IPS-18a (cell line): ENCODE data around the gene RPL39L.
"Not testable (repeated sequence)": the region's sequence is repeated elsewhere in the genome, so short reads cannot be mapped to it uniquely, and the experiment has no call there.

Source experiments
- H3K27ac ChIP-seq: one replicate; pipeline ENCODE4 v1.5.1; 2013; ENCODE audit warnings: low read length
- H3K27me3 ChIP-seq: one replicate; pipeline ENCODE4 v1.6.1; 2013; ENCODE audit warnings: mild to moderate bottlenecking, low read length; ENCODE audit not compliant: control insufficient read depth, insufficient read depth
- H3K36me3 ChIP-seq: one replicate; pipeline ENCODE4 v1.6.1; 2013; ENCODE audit warnings: low read depth, low read length; ENCODE audit not compliant: control insufficient read depth
- H3K4me1 ChIP-seq: one replicate; pipeline ENCODE4 v1.6.1; 2013; ENCODE audit warnings: low read depth, low read length; ENCODE audit not compliant: control insufficient read depth
- H3K4me3 ChIP-seq: one replicate; pipeline ENCODE4 v1.5.1; 2013; ENCODE audit warnings: low read length
- H3K9ac ChIP-seq: one replicate; pipeline ENCODE4 v1.6.1; 2013; ENCODE audit warnings: mild to moderate bottlenecking, low read length, moderate library complexity
- H3K9me3 ChIP-seq: one replicate; pipeline ENCODE4 v1.6.1; 2013; ENCODE audit warnings: low read depth, low read length; ENCODE audit not compliant: control insufficient read depth

Gene RPL39L

DNA sequence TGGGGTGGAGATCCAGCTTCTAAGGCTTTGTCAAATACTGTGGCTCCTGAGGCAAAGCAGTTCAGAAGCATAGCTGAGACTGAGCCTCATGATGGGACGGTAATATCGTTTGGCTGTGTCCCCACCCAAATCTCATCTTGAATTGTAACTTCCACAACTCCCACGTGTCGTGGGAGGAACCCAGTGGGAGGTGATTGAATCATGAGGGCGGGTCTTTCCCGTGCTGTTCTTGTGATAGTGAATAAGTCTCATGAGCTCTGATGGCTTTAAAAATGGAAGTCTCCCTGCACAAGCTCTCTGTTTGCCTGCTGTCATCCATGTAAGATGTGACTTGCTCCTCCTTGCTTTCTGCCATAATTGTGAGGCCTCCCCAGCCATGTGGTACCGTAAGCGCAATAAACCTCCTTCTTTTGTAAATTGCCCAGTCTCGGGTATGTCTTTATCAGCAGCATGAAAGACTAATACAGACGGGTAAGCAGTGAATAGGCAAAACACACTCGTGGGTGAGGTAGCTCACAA is 4.1 kb downstream of the RPL39L start:
- H3K27ac ChIP-seq, H3K4me3 ChIP-seq, H3K4me1 ChIP-seq, H3K36me3 ChIP-seq, H3K9ac ChIP-seq, H3K27me3 ChIP-seq, H3K9me3 ChIP-seq: not testable (repeated sequence)

GRCh38 chr3:187133181-187133580 is 6.1 kb downstream of the RPL39L start:
- H3K4me3 ChIP-seq, H3K27ac ChIP-seq, H3K36me3 ChIP-seq, H3K9me3 ChIP-seq, H3K4me1 ChIP-seq, H3K27me3 ChIP-seq, H3K9ac ChIP-seq: not testable (repeated sequence)

- H3K27ac ChIP-seq: no peak overlapping the region
- no peak overlapping the region for H3K4me3 ChIP-seq
- H3K4me1 ChIP-seq: no peaks in the 10 kb centered on the region
- H3K36me3 ChIP-seq: no peaks in the 10 kb centered on the region
- no peak overlapping the region for H3K9ac ChIP-seq
- H3K27me3 ChIP-seq: no peaks in the 10 kb centered on the region
- H3K9me3 ChIP-seq: no peaks in the 10 kb centered on the region
Measured at GRCh38 chr3:187132666-187133065, 6.6 kb downstream of the RPL39L start.

- no peaks in the 10 kb centered on the region for H3K9me3 ChIP-seq
- H3K36me3 ChIP-seq: no peaks in the 10 kb centered on the region
- H3K4me3 ChIP-seq: no peak overlapping the region
- H3K27ac ChIP-seq: no peak overlapping the region
- H3K27me3 ChIP-seq: no peaks in the 10 kb centered on the region
- H3K9ac ChIP-seq: no peak overlapping the region
- no peaks in the 10 kb centered on the region for H3K4me1 ChIP-seq
Measured at GRCh38 chr3:187131981-187132380, 7.3 kb downstream of the RPL39L start.

GRCh38 chr3:187130346-187131066 is 8.8 kb downstream of the RPL39L start:
- no peaks in the 10 kb centered on the region for H3K9me3 ChIP-seq
- no peak overlapping the region for H3K27ac ChIP-seq
- no peaks in the 10 kb centered on the region for H3K27me3 ChIP-seq
- no peaks in the 10 kb centered on the region for H3K36me3 ChIP-seq
- H3K9ac ChIP-seq: no peak overlapping the region
- no peaks in the 10 kb centered on the region for H3K4me1 ChIP-seq
- H3K4me3 ChIP-seq: no peak overlapping the region

- no peak overlapping the region for H3K27ac ChIP-seq
- no peaks in the 10 kb centered on the region for H3K9me3 ChIP-seq
- H3K4me1 ChIP-seq: peaks cover 5% of the 10 kb centered on the region
- H3K4me3 ChIP-seq: no peak overlapping the region
- H3K36me3 ChIP-seq: no peaks in the 10 kb centered on the region
- no peak overlapping the region for H3K9ac ChIP-seq
- no peaks in the 10 kb centered on the region for H3K27me3 ChIP-seq
Measured at GRCh38 chr3:187125319-187126031, 13.8 kb downstream of the RPL39L start.

GRCh38 chr3:187122261-187122660 is 17.0 kb downstream of the RPL39L start:
- Histone ChIP-seq H3K27ac (no peak overlapping the region), H3K27me3 (no peaks in the 10 kb centered on the region), H3K36me3 (no peaks in the 10 kb centered on the region), H3K4me3 (no peak overlapping the region), H3K9me3 (no peaks in the 10 kb centered on the region), H3K9ac (no peak overlapping the region), H3K4me1 (peaks cover 5% of the 10 kb centered on the region)

DNA sequence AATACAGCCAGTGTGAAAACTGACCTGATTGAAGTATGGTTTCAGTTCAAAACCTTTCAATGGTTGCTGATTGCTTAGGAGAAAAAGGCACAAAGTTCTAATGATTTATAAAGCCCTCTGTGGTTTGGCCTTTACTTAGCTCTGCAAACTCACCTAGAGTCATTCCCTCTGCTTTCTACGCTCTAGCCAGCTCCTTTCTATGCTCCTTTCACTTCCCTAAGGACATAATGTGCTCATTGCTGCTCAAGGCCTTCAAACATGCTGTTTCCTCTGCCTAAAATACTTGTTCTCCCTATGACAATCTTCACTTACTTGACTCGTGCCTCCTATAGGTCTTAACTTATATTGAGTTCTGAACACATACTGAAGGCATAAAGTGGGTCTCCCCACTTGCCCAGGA is 19.0 kb downstream of the RPL39L start:
- Histone ChIP-seq H3K9me3 (no peaks in the 10 kb centered on the region), H3K27ac (no peak overlapping the region), H3K36me3 (no peaks in the 10 kb centered on the region), H3K4me3 (no peak overlapping the region), H3K4me1 (peaks cover 5% of the 10 kb centered on the region), H3K9ac (no peak overlapping the region), H3K27me3 (no peaks in the 10 kb centered on the region)

GRCh38 chr3:187114511-187114910 is 24.8 kb downstream of the RPL39L start:
- H3K9ac ChIP-seq: no peak overlapping the region

DNA sequence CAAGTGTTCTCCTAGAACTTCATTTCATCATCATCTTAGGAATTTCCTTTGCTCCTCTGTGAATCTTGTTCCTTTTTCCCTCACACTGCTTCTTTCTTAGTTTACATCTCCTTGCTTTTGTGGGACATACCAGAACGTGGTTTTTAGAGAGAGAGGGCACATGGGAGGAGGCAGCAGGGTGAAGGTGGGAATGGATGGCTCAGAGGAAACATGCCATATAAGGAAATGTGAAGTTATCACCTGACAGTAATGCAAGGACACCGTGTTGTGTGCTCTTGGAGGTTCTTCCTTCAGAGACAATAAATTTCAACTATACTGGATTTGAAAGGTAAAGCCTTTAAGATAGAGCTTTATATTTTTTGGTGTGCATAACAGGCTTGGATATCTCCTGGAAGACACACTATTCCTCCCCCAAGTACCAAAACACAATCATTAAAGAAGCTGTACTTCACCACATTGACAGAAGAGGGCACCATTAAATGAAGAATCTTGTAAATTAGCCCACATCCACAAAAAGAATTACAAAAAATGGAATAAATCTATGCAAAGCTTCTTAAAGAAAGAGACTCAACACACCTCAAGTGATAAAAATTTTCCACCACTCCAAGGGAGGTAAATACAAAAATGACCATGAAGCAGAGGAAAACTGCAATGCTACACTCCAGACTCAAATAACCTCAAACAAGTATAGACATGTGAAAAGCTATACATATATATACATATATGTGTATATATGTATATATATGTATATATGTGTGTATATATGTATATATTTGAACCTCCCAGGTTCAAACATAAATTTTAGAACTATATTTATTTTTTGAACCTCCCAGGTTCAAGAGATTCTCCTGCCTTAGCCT is 26.1 kb downstream of the RPL39L start:
- Histone ChIP-seq H3K27me3 (no peaks in the 10 kb centered on the region), H3K9ac (no peak overlapping the region), H3K36me3 (no peaks in the 10 kb centered on the region), H3K9me3 (no peaks in the 10 kb centered on the region), H3K4me1 (no peaks in the 10 kb centered on the region), H3K27ac (no peak overlapping the region), H3K4me3 (no peak overlapping the region)

More at GRCh38 chr3:187114511-187114910, 24.8 kb downstream of the RPL39L start:
- no peaks in the 10 kb centered on the region for H3K9me3 ChIP-seq
- H3K27me3 ChIP-seq: no peaks in the 10 kb centered on the region
- H3K4me3 ChIP-seq: no peak overlapping the region
- no peak overlapping the region for H3K27ac ChIP-seq
- H3K4me1 ChIP-seq: no peaks in the 10 kb centered on the region
- H3K36me3 ChIP-seq: no peaks in the 10 kb centered on the region

- Histone ChIP-seq H3K27ac (no peak overlapping the region), H3K4me1 (peaks cover 3% of the 10 kb centered on the region), H3K36me3 (no peaks in the 10 kb centered on the region), H3K9me3 (no peaks in the 10 kb centered on the region), H3K27me3 (no peaks in the 10 kb centered on the region), H3K9ac (no peak overlapping the region), H3K4me3 (no peak overlapping the region)
Measured at GRCh38 chr3:187110156-187110555, 29.1 kb downstream of the RPL39L start.
